Stimulated activated naive CD8-positive, alpha-beta T cell treated with anti-CD3 and anti-CD28 coated beads, Interleukin-15, Interleukin-2, amounts not matched to agents 100 ng/mL and 50 ng/mL, for 24 hours (primary cell): ENCODE measurements around the gene BARHL2.
A peak's percentile ranks its signal among the peaks of the same experiment; 100 is the strongest.

Source experiments
- H3K27ac Mint-ChIP-seq: one replicate; pipeline ENCODE4 v1.8.0; 2021; ENCODE audit warnings: mild to moderate bottlenecking, mixed read lengths
- H3K27me3 Mint-ChIP-seq: one replicate; pipeline ENCODE4 v1.8.0; 2021; ENCODE audit warnings: mixed read lengths
- H3K36me3 Mint-ChIP-seq: one replicate; pipeline ENCODE4 v1.8.0; 2021; ENCODE audit warnings: low read depth, mixed read lengths
- H3K4me1 Mint-ChIP-seq: one replicate; pipeline ENCODE4 v1.8.0; 2021; ENCODE audit warnings: low read depth, mixed read lengths
- H3K4me3 Mint-ChIP-seq: one replicate; pipeline ENCODE4 v1.8.0; 2021; ENCODE audit warnings: mild to moderate bottlenecking, mixed read lengths
- H3K9me3 Mint-ChIP-seq: one replicate; pipeline ENCODE4 v1.8.0; 2021; ENCODE audit warnings: mixed read lengths

The BARHL2 gene

DNA sequence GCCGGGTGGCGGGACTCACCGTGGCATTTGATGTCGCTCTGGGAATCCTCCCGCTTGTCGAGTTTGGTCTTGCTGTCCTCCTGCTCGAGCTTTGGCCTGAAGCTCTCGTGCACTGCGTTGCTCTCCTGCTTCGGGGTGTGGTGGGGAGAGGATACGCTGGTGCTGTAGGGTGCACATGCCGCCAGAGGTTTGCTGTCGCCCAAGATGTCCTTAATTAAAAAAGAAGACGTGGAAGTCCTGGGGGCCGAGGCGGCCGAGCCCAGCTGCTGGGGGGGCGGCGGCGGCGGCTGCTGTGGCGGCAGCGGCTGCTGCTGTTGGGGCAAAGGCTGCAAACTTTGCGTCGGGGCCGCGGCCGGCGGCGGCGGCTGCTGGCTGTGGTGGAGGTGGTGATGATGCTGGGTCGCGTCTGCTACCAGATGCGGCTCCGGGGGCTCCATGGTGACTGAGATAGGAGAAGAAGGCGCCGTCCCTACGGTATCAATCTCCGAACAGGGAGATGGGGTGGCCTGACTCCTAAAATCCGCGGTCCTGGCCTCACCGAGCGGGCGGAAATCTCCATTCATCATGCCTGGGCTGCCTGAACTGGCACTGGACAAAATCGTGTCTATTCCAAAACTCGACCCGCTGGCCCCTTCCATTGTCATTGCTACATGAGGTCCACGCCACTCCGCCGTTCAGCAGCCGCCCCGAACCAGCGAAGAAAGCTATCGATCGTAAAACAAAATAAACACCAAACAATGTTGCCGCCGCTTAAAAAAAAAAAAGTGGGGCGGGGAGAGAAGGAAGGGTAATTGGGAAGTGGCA lies at the start of gene BARHL2:
TSS of gene BARHL2 (minus strand) at position 751 of the 804 bp plus-strand sequence. CDS start at position 644, 107 bp downstream.
- Mint-ChIP-seq H3K36me3 (peaks cover 17% of the 10 kb centered on the region), H3K27ac (peak within 1 kb of the TSS; percentile 77), H3K4me1 (peaks cover 39% of the 10 kb centered on the region), H3K4me3 (peak within 1 kb of the TSS; percentile 74), H3K9me3 (peaks cover 7% of the 10 kb centered on the region), H3K27me3 (peaks cover 90% of the 10 kb centered on the region)

DNA sequence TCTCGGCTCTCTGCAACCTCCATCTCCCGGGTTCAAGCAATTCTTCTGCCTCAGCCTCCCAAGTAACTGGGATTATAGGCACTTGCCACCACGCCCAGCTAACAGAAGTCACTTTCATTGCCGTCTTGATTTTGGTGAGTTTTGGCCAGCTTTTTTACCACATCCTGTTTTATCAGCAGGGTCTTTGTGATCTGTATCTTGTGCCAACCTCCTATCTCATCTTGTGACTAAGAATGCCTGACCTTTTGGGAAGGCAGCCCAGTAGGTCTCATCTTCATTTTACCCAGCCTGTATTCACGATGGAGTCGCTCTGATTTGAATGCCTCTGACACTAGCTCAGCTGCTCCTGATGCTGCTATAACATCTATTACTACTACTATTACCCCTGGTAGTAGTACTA lies 46.8 kb upstream of the BARHL2 start:
- no peak overlapping the region for H3K27ac Mint-ChIP-seq
- H3K4me1 Mint-ChIP-seq, result peaks cover 10% of the 10 kb centered on the region
- H3K27me3 Mint-ChIP-seq, result peaks cover 72% of the 10 kb centered on the region
- no peaks in the 10 kb centered on the region for H3K36me3 Mint-ChIP-seq
- H3K9me3 Mint-ChIP-seq, result no peaks in the 10 kb centered on the region
- H3K4me3 Mint-ChIP-seq, result no peak overlapping the region

DNA sequence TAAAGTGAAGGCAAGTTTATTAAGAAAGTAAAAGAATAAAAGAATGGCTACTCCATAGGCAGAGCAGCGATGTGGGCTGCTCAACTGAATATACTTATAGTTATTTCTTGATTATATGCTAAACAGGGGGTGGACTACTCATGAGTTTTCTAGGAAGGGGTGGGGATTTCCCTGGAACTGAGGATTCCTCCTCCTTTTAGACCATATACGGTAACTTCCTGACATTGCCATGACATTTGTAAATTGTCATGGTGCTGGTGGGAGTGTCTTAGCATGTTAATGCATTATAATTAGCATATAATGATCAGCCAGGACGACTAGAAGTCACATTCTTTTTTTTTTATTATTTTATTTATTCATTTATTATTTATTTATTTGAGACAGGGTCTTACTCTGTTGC lies 46.4 kb upstream of the BARHL2 start:
- peaks cover 10% of the 10 kb centered on the region for H3K4me1 Mint-ChIP-seq
- H3K36me3 Mint-ChIP-seq, result no peaks in the 10 kb centered on the region
- H3K27ac Mint-ChIP-seq, result no peak overlapping the region
- peaks cover 71% of the 10 kb centered on the region for H3K27me3 Mint-ChIP-seq
- H3K4me3 Mint-ChIP-seq, result no peak overlapping the region
- no peaks in the 10 kb centered on the region for H3K9me3 Mint-ChIP-seq

DNA sequence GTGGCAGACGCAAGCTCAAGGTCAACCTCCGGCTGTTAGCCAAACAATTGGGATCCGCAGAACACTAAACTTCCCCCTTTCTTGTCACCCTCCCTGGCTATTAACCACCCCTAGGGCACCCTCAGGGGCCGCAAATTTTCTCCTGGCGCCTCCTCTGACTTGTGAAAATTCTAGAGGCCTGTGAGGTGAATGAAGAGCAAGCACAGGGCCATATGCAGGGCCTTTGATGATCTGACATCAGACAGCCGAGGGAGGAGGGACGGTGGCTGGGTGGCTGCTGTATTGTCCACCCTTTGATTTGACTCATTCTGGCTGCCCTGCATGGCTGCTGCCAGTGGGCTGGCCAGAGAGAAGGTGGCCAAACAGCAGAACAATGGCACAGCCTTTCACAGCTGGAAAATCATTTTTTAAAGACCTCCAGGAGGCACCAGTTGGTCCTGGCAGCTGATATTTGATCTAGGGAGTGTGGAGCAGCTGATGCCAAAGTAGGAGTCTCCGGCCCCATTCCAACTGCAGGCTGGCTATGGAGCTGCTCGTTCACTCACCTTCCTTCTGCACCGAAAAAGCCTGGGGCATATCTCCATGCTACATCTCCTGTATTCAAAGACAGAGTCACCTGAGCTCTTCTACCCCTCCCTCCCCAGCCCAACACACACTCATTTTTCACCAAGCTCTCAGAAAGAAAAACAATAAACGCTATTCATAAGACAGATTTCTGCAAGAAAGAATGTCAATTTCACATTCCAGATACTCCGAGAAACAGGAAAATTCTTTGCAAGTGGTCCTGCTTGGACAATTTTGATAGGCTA lies 44.9 kb upstream of the BARHL2 start:
- H3K4me3 Mint-ChIP-seq, result no peak overlapping the region
- peaks cover 10% of the 10 kb centered on the region for H3K4me1 Mint-ChIP-seq
- H3K27ac Mint-ChIP-seq, result no peak overlapping the region
- H3K9me3 Mint-ChIP-seq, result no peaks in the 10 kb centered on the region
- H3K27me3 Mint-ChIP-seq, result peaks cover 64% of the 10 kb centered on the region
- no peaks in the 10 kb centered on the region for H3K36me3 Mint-ChIP-seq

DNA sequence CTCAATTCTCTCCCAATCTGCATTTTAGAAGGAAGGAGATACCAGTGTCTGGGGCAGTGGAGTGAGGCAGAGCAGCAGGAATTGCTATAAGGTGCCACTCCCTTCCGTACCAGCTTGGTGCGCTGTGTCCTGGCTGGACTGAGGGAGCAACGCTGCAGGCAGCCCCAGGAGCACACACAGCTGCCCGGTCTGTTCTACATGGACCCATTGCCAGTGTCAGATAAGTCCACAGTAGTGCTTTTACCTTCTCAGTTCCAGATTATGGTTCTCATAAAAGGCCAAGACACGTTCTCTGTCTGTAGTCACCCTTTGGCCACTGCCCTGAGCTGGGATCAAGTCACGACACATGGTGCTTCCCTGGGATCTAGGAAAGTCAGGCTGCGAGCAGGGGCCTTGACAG lies 44.1 kb upstream of the BARHL2 start:
- Mint-ChIP-seq H3K4me3 (no peak overlapping the region), H3K27me3 (peaks cover 60% of the 10 kb centered on the region), H3K4me1 (peaks cover 10% of the 10 kb centered on the region), H3K27ac (no peak overlapping the region), H3K9me3 (no peaks in the 10 kb centered on the region), H3K36me3 (no peaks in the 10 kb centered on the region)

DNA sequence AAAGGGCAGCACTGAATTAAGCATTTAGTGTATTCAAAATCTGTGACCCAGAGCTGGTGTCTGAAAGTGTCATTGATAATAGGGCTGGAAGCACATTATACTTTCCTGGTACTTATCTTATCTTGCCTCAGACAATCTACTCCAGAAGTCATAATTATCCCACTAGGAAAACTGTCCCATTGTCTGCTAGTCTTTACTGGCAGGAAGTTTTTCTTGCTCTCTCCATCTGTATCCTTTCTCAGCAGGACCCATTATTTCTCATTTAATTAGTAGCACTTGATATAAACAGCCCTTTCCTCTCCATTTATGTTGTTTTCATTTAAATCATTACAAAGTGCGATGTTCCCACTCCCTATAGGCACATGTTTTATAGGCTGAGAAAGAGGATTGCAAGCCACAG lies 36.5 kb upstream of the BARHL2 start:
- Mint-ChIP-seq H3K9me3 (no peaks in the 10 kb centered on the region), H3K27ac (no peak overlapping the region), H3K4me1 (no peaks in the 10 kb centered on the region), H3K4me3 (no peak overlapping the region), H3K27me3 (peaks cover 42% of the 10 kb centered on the region), H3K36me3 (no peaks in the 10 kb centered on the region)

DNA sequence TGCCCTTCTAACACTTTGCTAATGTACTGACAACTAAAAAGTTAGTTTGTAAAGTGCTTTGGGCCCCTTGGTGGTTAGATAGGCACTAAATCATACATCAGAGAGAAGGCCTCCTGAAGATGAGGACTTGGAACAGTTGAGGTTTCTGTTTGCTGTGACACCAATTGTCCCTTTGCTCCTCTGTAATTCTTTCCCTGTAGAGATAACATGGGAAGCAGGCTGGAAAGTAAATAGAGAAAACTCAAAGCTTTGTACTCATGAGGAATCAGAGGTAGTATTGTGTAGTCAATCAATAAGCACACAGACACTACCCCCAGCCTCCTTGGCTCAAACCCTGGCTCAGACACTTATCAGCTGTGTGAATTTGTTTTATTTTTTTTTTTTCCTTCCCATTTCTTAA lies 31.6 kb upstream of the BARHL2 start:
- Mint-ChIP-seq H3K9me3 (no peaks in the 10 kb centered on the region), H3K27me3 (peaks cover 50% of the 10 kb centered on the region), H3K36me3 (no peaks in the 10 kb centered on the region), H3K4me3 (no peak overlapping the region), H3K4me1 (no peaks in the 10 kb centered on the region), H3K27ac (no peak overlapping the region)

DNA sequence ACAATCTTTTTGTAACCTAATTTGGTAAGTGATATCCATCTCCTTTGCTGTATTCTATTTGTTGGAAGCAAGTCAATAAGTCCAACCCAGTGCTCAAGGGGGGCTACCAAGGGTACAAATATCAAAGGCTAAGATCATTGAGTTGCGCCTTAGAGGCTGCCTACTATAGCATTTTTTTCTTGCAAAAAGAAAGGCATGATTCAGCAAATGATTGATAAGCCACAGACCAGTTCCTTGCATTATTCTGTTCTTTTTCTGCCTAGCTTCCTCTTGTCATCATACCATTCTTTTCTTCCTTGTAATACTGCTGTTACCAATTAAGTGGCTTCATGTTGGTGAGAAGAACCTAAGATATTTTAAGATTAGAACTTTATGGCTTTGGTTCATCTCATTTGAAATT lies 29.8 kb upstream of the BARHL2 start:
- no peaks in the 10 kb centered on the region for H3K36me3 Mint-ChIP-seq
- no peaks in the 10 kb centered on the region for H3K4me1 Mint-ChIP-seq
- H3K4me3 Mint-ChIP-seq, result no peak overlapping the region
- peaks cover 37% of the 10 kb centered on the region for H3K27me3 Mint-ChIP-seq
- H3K27ac Mint-ChIP-seq, result no peak overlapping the region
- no peaks in the 10 kb centered on the region for H3K9me3 Mint-ChIP-seq

DNA sequence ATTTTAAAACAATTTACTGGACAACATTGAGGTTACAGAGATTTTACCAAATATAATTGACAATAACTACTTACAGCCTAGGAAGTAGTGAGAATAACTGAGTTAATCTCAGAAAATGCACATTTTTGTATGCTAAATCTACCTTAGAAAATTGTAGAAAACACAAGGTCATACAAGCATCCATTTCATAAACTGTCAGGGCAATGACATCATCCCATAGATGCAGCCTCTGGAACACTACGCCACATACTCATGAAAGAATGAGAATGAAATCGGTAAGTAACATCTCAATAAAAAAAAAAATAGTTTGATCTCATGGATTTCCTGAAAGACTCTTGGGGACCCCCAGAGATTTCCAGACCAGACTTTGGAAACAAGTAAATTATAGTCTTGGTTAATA lies 28.9 kb upstream of the BARHL2 start:
- no peaks in the 10 kb centered on the region for H3K9me3 Mint-ChIP-seq
- H3K4me3 Mint-ChIP-seq, result no peak overlapping the region
- H3K36me3 Mint-ChIP-seq, result no peaks in the 10 kb centered on the region
- H3K4me1 Mint-ChIP-seq, result no peaks in the 10 kb centered on the region
- peaks cover 39% of the 10 kb centered on the region for H3K27me3 Mint-ChIP-seq
- H3K27ac Mint-ChIP-seq, result no peak overlapping the region

DNA sequence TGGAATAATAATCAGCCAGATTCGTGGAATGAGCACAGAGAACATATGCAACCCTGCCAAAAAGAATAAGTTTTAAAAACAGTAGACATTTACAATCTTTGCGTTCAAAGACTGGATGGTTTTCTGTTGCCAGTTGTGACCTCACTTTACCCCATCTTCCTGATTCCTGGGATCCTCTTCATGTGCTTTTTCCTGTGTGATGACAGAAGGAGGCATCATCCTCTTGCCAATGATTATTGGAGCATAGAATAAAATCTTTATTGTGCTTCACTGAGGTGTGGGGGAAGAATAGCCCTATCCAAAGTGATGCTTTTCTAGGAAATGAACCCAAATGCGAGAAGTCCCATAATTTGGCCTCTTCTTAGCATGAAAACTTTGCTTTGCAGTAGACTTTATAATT lies 15.0 kb upstream of the BARHL2 start:
- peaks cover 80% of the 10 kb centered on the region for H3K27me3 Mint-ChIP-seq
- no peak overlapping the region for H3K4me3 Mint-ChIP-seq
- peaks cover 8% of the 10 kb centered on the region for H3K36me3 Mint-ChIP-seq
- H3K4me1 Mint-ChIP-seq, result peaks cover 24% of the 10 kb centered on the region
- no peaks in the 10 kb centered on the region for H3K9me3 Mint-ChIP-seq
- H3K27ac Mint-ChIP-seq, result no peak overlapping the region

DNA sequence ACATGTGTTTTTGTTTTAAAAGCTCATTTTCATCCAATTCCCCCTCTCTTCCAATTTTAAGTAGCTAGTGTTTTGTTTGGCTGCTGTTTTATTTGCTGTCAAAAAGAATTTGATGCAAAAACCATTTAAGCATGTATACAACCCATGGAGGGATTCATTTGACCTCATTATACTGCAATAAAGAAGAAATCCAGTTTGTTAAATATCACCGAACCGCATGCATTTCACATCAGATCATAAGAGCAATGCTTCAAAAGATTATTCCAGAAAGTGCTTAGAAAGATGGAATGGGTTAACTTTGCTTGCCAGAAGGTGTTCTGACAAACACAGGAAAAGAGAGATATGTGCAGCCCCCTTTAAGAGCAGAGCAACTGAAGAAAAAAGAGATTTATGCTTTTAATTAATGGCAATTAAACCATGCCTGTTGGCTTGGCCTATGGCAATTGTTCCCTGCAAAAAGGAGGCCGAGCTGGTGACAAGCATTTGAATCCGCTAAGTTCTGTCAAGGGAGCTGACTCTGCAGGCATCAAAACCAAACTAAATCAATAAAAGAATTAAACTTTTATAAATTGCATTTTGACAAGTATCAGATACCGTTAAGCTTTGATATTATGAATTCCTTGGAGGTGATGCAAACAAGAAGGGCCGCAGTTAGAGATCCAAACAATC lies 14.4 kb upstream of the BARHL2 start:
- H3K27ac Mint-ChIP-seq, result no peak overlapping the region
- peaks cover 83% of the 10 kb centered on the region for H3K27me3 Mint-ChIP-seq
- H3K4me3 Mint-ChIP-seq, result no peak overlapping the region
- no peaks in the 10 kb centered on the region for H3K9me3 Mint-ChIP-seq
- peaks cover 8% of the 10 kb centered on the region for H3K36me3 Mint-ChIP-seq
- peaks cover 24% of the 10 kb centered on the region for H3K4me1 Mint-ChIP-seq

DNA sequence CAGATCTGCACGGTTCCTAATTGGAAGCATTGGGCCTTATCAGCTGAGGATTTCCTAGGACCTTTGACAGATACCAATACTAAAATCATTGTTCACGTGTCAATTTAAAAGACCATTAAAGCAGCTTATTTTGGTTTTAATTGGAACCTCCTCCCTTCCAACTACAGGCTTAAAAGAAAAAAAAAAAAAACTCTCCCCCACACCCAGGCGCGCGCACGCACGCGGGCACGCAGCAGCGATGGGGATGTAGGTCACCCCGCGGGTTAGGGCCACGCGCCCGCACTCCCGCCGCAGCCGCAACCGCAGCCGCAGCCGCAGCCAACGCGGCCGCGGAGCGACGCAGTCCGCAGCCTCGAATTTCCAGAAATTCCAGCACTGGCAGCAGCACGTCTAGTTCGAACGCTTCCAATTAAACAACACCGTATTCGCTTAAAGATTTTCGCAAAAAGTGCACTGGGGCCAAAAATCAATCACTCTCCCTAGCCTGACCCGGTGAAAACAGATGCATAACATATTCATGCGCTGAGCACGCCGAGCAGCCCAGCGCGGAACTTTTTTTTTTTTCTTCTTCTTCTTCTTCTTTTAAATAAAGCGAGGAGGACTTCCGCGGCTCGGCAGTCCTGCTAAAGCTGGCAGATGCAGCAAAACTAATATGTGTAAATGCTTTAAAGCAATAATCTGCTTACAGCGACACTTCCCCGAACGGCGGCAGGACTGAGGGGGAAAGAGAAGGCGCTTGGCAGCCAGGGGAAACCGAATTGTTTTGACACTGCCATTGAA lies 13.3 kb upstream of the BARHL2 start:
- Mint-ChIP-seq H3K27me3 (peaks cover 87% of the 10 kb centered on the region), H3K4me3 (peak overlapping the region; percentile 76), H3K27ac (peak overlapping the region; percentile 50), H3K4me1 (peaks cover 34% of the 10 kb centered on the region), H3K9me3 (no peaks in the 10 kb centered on the region), H3K36me3 (peaks cover 15% of the 10 kb centered on the region)

DNA sequence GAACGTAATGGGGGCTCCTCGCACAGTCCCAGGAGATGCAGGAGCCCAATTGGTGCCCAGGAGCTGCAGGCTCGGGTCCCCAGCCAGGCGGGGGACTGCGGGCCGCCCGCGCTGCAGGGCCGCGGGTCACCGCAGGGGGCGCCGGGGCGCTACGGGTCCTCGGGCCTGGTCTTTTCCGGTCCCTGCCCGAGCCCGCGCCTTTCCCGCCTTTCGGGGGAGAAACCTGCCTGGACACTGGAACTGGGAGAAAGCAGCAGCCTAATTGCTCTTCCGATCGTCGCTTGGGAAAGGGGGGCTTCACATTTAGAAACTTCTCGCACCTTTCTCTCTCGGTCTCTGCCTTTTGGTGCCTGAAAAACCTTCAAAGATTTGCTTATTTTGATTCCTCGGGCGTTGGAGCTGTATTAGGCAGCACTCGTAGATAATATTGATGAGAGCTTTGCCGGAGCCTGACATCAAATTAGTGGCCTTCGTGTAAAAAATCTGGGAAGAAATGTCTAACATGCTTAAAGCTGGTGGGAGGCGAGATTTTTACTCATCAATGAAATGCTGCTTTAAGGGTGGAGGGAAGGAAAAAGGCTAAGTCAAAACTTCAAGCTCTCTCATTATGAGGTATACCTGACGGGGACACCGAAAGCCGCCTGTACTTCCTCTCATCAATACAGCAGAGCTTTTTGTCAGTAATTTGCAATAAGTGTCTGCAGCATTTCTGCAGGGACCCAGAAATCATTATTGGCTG lies 12.6 kb upstream of the BARHL2 start:
- Mint-ChIP-seq H3K4me3 (peak overlapping the region; percentile 59), H3K27ac (no peak overlapping the region), H3K27me3 (peaks cover 89% of the 10 kb centered on the region), H3K4me1 (peaks cover 41% of the 10 kb centered on the region), H3K9me3 (no peaks in the 10 kb centered on the region), H3K36me3 (peaks cover 17% of the 10 kb centered on the region)
